Hematopoietic multipotent progenitor cell treated with erythropoietin and hydrocortisone succinate and interleukin-3 and kit ligand, for 6 days (in vitro differentiated cells): ENCODE results near the gene PROX2.

ENCODE experiments used
- DNase-seq: peaks from one replicate; pipeline ENCODE4 v3.0.0-alpha.2; 2015

The PROX2 gene

DNA sequence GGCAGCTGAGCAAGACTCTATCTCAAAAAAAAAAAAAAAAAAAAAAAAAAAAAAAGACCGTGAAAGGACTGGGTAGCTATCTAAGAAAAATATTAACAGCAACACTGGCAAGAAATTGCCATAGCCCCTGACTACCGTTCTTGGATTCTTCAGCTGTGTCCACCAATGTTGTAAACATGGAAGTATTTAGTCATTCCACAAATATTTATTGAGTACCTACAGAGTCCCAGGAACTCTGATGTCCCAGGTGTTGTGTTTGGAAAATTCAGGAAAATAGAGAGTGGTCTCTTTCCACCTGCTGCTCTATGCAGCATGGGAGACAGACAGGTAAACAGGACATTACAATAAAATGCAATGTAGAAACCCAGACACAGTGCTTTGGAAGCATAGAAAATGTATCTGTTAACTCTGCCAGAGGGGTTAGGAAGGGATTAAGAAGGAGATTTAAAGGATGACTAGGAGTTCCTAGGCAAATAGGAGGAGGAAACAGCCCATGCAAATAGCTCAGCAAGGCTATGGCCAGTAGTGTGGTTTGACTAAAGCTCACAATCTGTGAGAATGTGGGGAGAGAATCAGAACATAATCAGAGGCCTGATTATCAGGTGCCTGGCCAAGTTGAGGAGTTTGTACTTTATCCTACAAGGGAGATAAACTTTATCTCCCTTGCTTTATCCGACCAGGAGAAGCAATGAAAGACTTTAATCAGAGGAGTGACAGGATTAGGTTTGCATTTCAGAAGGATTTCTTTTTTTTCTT lies 3.7 kb upstream of the PROX2 start:
- no peak for DNase-seq

DNA sequence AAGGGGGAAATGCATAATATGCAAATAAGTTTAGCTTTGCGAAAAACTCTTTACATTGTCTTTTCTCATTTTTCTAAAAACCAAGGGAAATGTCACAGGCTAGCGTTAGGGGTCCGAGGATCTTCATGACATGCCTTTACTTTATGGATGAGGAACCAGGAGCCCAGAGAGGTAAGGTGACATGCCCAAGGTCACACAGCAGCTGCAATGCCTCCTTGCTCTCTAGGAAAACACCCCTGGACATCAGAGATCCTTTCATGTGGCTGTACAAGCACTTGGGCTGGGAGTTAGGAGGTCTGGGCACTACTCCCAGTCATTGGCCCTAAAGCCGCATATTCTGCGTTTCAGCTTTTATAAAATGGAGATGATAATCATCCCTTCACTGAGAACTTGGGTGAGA lies 741 bp downstream of the PROX2 start:
- DNase-seq, result no peak

DNA sequence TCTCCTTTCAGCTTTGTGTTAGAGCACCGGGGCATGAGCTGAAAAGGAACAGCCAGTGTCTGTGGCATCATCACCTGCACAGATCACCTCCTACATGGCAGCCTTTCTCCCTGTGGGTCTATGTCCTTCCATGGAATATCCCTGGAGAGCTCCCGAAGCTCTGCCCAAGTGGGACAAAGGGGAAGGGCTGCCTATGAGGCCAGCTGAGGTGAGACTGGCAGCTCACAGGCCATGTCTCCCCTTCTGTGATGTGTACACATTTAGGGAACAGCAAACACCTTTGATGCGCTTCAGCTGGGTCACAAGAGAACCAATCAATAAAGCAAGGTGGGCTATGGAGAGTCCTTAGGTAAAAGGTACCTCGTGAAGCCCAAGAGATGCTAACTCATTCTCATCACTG lies 4.1 kb downstream of the PROX2 start:
- DNase-seq, result no peak

DNA sequence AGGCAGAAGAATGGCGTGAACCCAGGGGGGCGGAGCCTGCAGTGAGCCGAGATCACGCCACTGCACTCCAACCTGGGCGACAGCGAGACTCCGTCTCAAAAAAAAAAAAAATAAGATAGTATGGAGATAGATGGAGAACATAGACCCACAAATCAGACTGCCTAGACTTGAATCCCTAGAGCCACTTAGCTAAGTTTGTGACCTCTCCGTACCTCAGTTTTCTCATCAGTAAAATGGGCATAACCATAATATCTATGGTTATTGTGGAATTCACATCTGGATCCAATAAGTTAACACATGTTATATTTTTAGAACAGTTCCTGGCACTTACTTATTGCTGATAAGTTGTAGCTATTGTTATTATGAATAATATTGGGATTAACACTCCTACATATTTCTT lies 7.2 kb downstream of the PROX2 start:
- DNase-seq, result no peak

DNA sequence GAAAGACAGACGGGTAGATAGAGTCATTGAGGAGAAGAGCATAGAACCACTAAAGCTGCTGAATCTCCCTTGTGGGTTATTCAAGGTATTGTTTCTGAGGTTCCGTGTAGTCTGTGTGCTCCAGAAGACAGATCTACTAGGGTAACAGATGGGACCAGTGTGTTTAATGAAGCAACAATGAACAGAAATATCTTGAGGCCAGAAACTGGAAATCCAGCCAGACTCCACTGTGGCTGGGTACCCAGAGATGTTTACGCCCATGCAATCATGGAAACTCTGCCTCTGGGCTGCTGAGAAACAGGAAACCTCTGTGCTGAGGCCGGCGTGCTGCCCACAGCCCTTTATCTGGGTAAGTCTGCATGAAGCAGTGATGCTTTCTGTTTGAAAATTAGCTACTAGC lies 8.3 kb downstream of the PROX2 start:
- peak; percentile 69 for DNase-seq

DNA sequence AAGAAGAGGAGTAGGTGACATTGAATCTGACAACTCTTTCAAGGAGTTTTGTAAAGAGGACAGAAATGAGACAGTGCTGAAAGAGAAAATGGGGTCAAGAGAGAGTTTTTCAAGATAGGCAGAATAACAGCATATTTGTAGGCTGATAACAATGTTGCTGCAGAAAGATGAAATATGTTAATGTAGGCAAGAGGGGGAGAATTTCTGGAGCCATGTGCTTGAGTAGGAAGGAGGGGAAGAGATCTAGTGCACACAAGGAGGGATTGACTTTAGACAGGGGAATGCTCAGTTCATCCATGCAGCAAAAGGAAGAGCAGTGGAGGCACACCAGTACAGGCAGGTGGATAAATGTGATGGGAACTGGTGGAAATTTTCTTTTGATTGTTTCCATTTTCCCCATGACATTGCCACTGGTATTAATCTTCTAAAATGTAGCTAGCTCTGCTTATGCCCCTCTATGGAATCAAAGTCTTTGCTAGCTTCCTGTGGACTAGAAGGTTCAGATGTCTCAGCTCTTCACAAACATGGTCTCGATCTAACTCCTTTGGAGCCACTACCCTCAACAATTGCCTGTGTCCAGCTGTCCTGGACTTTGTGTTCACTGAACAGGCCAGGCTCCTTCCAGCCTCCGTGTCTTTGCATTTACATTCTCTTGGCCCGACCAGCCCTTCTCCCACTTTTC lies 9.1 kb downstream of the PROX2 start:
- no peak for DNase-seq

DNA sequence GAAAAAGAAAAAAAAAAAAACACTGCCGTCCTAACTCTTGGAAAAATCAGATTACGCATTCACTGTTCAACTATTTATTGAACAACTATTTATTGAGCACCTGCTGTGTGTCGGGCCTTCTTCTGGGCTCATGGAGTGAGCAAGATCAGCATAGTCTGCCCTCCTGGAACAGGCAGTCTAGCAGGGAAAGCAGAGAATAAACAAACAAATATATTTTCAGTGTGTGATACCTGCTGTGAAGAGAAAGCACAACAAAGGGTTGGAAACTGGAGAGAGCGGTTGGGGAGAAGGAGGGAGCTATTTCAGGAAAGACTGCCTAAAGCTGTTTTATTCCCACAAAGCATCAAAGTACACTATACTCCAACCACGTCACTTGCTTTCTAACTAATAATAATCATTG lies 10.8 kb downstream of the PROX2 start:
- DNase-seq, result no peak

DNA sequence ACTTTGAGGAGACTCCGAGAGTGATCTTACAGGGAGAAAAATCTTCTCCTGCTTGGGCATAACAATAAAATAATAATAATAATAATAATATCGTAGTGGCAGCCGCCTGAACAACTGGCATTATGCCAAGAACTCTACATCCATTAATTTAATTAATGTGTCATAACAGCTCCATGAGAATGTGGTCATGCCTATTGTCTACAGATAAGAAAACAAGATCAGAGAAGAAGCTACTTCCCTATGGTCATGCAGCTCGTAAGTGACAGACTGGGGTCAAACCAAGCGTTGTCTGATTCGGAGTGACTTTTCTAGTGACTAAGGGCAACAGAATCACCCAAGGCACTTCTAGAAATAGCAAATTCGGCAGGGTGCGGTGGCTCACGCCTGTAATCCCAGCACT lies 11.7 kb downstream of the PROX2 start:
- peak; percentile 76 for DNase-seq

DNA sequence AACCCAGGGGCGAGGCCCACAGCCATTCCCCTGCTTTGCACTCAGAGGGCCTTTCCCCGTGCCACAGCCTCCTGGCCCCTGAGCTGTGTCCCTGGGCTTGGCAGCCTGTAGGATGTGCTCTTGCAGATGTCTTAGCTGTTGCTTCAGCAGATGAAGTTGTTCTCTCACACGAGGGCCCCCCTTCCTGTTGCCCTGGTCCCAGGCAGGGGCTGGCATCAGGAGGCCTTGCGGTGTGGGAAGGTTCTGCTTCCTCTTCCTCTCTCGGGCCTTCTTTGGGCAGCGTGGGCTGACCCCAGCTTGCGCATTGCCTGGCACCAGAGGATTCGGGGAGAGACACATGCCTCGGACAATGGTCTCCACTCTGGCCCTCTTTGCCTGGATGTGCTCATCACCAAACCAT lies 12.7 kb downstream of the PROX2 start:
- peak; percentile 51 for DNase-seq

DNA sequence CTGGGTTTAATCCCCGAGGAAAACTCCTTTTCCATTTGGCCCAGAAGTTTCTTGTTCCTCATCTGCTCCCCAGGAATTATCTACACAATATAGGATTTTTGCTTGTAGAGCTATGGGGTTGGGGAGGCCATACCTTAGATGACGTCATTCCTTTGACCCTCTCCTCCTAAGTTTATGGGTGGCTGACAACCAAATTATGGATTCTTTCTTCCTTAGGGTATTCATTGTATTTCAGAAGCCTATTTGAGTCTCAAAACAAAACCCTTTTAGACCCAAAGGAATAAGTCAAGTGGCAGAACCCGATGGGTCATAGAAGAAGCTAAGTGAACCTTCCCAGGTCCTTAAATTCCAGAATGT lies 14.2 kb downstream of the PROX2 start:
- no peak for DNase-seq

DNA sequence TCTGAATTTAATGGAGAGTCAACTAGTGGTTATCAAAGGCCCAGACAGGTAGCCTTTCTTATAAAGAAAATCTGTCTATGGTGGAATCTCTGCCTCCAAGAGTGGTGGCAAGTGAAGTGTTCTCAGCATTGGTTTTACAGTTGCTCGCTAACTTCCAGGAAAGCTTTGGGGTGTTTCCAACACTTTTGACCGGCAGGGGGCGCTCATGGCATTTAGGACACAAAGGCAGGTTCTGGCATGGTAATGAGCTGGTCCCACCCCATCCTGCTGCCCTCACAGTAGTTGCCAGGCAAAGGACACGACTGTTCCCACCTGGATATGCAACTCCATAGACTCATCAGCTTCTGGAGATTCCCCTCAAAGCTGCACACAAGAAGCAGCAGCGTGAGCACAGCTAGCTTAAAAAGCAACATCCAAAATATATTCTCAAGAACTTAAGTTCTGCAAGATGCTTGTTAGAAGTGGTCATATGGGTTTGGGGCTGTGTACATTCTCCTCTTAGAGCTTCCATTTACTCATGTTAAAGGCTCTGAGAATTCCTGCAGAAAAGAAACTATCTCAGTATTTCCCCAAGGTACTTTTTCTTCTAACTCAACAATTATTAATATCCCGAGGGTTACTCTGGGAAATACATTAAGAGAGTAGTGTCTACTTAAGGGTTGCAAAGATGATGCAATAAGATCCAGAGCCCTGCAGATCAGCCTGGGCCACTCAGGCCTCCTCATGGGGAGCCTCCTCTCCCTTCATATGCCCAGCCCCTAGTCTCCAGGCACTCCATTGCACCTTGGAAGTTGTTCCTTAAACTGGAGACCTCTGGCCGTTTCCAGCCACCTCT lies 14.8 kb downstream of the PROX2 start:
- peak; percentile 95 for DNase-seq

DNA sequence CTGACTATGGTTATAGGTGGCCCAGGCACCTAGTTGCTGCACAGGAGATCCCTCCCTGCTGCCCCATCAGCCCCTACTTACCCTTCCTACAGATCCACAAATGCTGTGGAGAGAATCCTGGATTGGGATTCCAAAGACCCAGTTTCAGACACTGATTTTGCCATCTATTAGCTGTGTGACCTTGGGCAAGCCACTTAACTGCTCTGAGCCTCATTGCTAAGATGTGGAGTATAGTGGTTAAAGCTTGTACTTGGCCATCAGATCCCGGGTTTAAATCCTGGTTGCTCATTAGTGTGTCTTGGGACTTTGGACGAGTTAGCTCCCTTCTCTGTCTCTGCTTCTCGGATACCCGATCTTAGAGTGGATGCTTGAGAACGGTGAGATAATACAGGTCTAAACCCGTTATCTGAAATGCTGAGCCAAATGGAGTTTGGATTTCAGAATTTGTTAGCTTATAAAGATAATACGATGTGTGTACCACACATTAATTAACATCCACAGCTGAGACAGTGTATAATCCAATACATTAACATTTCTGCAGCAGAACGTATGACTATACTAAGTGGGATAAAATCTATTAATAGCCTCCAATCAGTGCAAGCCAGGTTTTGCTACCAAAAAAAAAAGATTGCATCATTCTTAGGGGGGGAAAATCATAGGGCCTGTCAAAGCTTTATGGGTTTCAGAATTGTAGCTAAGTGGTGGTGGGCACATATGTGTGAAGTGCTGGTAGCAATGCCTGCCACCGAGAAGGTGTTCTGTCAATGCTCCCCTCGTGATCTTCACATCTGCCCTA lies 16.0 kb downstream of the PROX2 start:
- no peak for DNase-seq

DNA sequence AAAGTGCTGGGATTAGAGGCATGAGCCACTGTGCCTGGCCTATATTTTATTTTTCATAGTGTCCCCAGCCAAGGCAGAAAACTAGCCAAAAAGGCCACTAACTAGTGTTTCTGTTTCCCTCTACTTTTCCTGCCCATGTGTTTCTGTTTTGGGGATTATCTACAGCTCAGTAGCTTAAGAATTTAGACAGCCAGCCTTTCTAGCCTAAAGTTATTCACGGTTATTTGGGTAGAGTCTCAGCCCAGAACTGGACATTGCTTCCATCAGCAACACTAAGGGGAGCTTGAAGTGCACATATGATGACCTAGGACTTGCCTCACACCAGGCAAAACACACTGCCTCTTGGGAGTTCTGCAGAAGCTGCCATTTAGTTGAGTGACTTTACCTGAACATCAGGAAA lies 17.9 kb downstream of the PROX2 start:
- DNase-seq, result no peak

DNA sequence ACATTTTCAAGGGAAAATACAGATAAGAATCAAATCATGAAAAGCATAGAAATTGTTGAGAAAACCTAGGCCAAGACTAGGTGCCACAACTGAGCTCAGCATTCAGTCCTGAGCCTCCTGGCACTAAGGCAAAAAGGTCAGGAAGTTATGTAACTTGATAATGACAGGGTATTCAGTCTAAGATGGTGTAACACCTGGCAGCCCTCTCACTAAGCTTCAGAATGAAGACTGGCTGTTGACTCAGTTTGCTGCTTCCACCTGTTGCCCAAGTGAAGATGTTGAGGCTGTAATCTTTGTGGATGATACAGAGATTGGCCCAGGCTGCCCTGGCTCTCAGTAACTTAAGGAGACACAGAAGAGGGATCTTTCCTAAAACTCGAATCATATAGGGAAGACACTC lies 19.6 kb downstream of the PROX2 start:
- no peak for DNase-seq

DNA sequence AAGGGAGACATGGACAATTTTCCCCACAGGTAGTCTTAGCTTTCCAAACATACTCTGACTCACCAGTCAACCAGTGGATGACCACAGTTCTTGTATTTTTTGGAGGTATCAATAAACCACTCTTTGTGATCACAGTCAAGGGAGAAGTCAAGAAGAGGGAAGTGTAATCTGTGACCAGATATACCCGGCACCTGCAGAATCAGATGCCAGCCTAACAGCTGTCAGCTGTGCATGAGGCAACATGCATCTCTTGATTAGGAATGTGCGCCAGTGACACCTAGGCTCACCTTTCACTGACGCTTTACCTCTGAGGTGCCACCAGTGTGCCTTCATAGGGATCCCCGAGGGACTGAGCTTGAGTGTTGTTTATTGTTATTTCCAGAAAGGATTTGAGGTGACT lies 20.0 kb downstream of the PROX2 start:
- no peak for DNase-seq

DNA sequence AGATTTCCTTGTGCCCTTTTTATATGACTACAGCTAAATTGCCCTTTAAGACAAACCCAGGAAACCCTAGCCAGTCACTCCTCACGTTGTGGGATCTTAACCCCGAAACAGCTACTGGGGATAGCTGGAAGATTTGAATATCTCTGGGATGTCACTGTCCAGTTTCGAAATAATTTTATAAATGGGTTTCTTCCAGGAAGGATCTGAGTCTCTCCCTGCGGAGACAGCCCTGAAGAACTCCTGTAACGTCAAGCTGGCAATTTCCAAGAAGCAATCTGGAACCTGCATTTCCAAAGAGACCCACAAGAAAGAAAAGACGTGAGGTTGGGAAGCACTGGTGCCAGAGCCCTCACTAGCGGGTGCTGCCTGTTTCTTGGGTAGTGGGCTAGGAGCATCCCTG lies 20.9 kb downstream of the PROX2 start:
- DNase-seq, result no peak

DNA sequence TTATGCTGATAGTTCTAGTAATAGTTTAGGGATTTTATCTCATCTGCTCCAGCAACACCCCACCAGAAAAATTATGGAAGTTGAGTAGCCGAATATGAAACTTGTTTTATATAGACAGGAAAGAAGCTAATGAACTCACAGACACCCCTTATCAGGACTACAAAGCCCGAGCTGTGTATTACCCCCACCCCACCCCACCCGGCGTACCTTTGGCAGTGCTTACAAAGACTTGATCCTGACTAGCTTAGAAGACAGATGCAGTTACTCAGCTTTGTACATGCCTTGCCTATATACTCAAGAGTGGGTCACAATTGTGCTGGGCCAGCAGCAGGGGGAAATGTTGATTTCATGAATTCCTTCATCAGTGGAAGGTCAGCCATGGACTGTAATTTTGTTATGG lies 22.4 kb downstream of the PROX2 start:
- DNase-seq, result peak; percentile 68

DNA sequence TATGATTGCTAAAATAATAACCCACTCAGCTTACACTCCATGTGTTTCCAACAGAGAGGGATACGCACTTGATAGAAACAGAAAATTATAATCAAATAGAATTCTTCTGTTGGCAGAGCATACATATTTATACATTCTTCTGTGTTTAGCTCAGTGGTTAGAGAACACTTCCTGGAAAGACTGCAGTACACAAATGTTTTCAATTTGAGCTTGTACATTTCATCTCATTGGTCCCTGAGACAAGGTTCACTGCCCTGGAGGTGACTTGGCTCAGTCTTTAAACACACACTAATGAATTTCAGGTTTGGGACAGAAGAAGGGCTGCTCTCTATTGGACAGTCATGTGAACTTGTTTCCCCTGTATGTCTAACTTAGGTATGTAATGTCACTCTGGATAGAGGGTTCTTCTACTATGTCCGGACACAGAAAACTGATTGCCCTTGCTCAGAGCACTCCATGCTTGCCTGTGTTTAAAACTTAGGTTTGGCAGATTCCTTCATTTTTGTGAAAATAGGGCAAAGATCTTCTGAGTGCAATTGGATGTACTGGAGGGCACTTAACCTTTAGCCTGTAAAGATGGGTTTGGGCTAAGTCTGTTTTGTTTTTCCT lies 22.9 kb downstream of the PROX2 start:
- DNase-seq, result no peak

DNA sequence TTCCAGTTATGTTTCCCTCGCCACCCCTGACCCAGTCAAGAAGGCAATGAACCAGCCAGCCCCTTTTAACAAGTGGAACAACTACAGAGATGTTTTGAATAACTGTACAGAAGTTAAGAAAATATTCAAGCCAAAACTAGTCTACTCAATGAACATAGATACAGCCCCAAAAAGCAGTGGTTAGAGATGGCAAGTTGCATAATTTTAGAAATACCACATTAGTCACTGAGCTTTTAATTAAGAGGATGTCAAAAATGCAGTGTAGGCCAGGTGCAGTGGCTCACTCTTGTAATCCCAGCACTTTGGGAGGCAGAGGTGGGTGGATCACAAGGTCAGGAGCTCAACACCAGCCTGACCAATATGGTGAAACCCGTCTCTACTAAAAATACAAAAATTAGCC lies 27.2 kb downstream of the PROX2 start:
- DNase-seq, result no peak

DNA sequence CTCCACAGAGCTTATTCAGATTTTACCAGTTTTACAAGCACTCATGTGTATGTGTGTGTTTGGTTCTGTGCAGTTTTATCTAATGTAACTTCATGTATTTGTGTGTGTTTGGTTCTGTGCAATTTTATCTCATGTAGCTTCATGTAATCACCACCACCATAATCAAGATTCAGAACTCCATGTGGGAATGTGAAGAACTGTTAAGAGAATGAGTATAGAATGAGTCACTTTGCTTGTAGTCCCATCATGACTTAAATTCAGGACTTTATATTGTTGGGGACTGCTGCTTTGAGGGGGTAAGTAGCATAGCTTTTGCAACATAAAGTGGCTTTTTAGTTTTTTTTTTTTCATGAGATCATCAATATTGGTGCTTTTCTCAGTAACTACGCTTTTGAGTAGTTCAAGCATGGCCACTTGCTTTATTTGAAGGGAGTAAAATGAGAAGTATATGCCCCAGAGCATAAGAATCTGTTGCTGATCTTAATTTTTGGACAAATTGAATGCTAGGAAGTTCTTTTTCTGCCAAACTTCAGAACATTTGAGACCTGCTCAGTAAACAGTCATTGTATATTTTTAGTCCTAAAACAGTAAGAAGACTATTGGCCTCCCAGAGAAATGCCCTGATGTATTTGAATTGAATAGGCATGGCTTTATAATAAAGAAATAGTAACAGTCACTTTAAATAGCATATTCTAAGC lies 28.8 kb downstream of the PROX2 start:
- DNase-seq, result no peak

DNA sequence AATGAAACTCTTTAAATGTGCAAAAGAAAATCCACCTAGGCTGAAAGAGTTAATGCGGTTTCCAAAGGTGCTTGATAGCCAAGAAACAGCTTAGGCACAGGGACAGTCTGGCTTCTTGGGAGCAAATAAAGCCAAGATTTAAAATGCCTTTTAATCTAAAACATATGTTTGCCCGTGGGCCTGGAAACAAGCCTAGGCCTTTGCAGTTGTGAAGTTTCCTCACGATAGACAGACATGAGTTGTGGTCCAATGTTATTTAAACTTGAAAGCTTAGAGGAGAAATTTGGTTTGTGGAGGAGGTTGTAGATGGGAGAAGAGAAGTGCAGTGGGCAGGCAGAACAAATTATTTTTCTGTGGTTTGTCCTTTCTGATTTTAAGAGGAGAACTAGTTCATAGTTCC lies 29.8 kb downstream of the PROX2 start:
- no peak for DNase-seq

DNA sequence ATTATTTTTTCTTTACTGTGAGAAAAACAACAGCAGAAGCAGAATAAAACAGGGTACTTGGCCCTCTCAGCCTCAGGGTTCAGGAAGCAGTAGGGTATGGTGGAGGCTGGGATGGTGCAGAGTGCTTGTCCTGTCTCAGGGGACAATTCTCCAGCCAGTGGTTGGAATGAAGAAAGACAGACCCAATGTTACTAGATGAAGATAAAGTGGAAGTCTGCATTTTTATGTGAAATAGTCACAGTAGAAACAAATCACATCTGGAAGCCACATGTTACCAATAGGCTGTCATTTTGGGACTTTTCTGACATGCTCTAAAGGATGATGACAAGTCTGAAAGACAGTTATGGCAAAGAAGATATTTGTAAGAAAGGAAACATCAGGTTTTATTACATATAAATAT lies 32.3 kb downstream of the PROX2 start:
- DNase-seq, result no peak
